NCI-H524 (cell line): ENCODE data around the gene NDUFB5.
"Not testable (repeated sequence)": the region's sequence is repeated elsewhere in the genome, so short reads cannot be mapped to it uniquely, and the experiment has no call there.

Source experiments
- DNase-seq, 2 experiments: peaks; one replicate each; lab custom pipeline; 2025; lab: John Stamatoyannopoulos, UW

Gene NDUFB5

GRCh38 chr3:179630753-179631451, 26.3 kb downstream of the NDUFB5 start:
- DNase-seq, result no peak

- no peak for DNase-seq
These were observed 35.9 kb downstream of the NDUFB5 start for GRCh38 chr3:179640469-179640868.

- no peak for DNase-seq
These were observed 38.3 kb downstream of the NDUFB5 start for GRCh38 chr3:179642871-179643270.

DNA sequence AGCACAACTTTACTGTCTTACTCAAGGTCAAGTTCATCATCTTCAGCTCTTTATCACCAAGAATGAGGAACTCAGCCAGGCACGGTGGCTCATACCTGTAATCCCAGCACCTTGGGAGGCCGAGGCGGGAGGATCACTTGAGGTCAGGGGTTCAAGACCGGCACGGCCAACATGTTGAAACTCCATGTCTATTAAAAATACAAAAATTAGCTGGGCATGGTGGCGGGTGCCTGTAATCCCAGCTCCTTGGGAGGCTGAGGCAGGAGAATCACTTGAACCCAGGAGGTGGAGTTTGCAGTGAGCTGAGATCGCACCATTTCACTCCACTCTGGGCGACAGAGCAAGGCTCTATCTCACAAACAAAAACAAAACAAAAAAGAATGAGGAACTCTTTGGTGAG, 39.2 kb downstream of the NDUFB5 start:
- DNase-seq, result not testable (repeated sequence)

- no peak for DNase-seq
These were observed 41.6 kb downstream of the NDUFB5 start for GRCh38 chr3:179646177-179646576.

- DNase-seq, result no peak
These were observed 47.3 kb downstream of the NDUFB5 start for GRCh38 chr3:179651687-179652446.

DNA sequence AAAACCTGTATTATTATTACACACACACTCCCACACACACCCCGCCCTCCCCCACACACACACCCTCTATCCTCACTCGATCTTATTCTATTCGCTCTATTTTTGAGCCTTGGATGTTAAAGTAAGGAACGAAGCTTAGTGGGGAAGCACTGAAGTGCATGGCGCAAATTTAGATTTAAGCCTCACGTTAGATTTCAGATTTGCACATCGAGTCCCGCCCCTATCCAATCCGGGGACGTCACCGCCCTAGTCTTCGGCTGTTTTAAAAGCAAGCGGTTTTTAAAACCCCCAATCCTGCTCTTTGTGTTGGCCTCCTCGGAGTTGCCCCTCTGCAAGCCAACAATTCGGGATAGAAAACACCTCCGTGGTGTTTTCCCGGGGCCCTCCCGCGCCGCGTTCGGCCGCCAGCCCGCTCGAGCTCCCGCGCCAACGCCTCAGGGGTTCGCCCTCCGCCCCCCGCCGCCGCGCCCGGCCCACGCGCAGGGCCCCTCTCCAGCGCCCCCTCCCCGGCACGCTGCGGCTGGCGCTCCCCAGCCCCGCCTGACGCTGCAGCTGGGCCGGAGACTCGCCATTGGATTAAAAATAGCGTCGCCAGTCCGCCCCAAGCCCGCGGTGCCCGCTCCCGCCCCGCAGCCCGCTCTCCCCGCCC, 48.0 kb downstream of the NDUFB5 start, which contains the start of gene USP13:
Gene USP13 (plus strand): TSS at position 594 of the 649 bp plus-strand sequence. CDS start 186 bp downstream, outside the sequence.
- DNase-seq, result peak; percentile 72 to 83

GRCh38 chr3:179653096-179653797, 48.7 kb downstream of the NDUFB5 start:
- peak; percentile 70 to 86 for DNase-seq

DNA sequence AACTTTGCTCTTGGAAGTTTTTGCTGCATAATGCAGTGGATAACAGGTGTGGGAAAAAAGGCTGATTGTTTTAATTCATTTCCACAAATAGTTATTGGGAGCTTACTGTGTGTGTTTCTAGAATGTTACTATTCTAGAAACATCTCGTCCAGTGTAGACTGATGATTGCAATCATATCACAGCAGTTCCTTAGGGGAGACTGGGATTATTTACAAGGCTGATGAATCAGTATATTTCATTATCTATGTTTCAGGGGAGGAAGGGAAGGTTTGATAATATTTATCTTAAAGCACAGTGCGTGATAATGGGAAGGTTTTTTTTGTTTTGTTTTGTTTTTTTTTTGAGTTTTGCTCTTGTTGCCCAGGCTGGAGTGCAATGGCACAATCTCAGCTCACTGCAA, 50.6 kb downstream of the NDUFB5 start:
- DNase-seq, result no peak

GRCh38 chr3:179658606-179659005, 54.0 kb downstream of the NDUFB5 start:
- no peak for DNase-seq

- DNase-seq, result no peak
These were observed 56.3 kb downstream of the NDUFB5 start for GRCh38 chr3:179660872-179661271.

- no peak for DNase-seq
These were observed 57.2 kb downstream of the NDUFB5 start for GRCh38 chr3:179661777-179662176.

GRCh38 chr3:179663093-179663492, 58.5 kb downstream of the NDUFB5 start:
- DNase-seq, result no peak

- no peak for DNase-seq
These were observed 61.4 kb downstream of the NDUFB5 start for GRCh38 chr3:179666030-179666429.

DNA sequence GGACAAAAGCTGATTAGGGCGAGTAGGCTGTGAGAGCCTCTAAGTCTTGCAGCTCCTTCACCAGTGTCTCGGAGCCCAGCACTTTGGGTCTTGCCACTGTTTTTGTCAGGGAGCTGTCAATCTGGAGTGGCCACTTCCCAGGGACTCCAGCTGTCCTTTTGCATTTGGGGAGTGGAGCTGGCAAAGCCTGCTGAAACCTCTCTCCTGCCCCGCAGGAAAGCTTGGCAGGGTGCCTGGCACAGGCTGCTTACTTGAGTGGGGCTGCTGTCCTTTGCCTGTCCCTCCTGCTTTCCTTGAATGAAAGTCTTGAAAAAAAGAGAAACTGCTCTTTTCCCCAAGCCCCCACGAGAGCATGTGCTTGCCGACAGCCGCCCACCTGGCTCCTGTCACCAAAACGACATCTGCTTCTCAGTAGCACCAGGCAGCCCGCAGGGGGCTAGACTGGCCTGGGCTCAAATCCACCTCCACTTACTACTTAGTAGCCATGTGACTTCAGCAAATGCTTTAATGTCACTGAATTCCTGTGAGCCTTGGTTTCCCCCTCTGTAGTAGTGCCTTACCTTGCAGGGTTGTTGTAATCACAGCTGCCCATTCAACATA, 61.9 kb downstream of the NDUFB5 start:
- peak; percentile 99 for DNase-seq

DNA sequence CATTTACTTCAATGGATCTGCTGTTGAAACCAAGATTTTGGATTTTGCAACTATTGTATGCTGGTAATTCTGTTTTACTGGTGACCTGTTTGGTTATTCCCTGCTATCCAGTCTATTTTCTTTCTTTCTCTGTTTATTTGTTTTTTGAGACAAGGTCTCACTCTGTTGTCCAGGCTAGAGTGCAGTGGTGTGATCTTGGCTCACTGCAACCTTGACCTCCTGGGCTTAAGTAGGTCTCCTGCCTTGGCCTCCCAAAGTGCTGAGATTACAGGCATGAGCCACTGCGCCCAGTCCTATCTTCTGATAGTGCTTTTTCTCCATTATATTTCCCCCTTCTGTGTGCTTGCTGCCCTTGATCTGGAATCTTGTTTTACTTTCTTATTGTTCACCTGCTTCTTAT, 63.8 kb downstream of the NDUFB5 start:
- no peak for DNase-seq

DNA sequence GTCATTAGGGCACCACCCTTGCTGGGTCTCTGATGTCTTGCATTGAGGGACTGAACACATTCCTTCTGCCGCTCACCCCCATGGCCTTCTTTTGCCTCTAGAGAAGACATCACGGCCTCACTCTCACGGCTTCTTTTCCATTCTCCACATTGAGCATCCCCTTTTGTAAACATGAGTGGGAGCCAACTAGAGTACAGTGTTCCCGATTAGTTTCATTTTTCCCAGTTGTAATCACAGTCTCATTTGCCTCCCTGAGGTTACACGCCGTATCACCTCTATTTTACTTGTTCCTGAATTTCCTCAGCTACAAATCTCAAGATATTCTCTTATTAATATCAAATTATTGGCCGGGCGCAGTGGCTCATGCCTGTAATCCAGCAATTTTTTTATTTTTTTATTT, 65.7 kb downstream of the NDUFB5 start:
- no peak for DNase-seq

DNA sequence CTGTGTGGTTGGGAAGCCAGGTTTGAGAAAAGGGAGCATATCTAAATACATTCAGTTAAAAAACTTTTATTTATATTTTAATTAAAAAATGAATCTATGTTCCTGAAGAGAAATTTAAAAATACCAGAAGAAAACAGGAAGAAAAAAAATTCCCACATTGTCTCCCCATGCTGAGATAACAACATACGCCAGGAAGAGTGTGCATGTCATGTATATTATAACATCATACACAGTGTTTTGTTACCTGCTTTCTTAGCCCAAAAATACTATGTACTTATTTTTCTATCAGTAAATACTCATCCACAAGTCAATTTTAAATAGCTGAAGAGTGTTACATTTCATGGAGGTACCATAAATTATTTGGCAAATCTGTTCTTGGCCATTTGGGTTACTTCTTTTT, 66.7 kb downstream of the NDUFB5 start:
- no peak for DNase-seq

- no peak for DNase-seq
These were observed 67.2 kb downstream of the NDUFB5 start for GRCh38 chr3:179671747-179672242.

DNA sequence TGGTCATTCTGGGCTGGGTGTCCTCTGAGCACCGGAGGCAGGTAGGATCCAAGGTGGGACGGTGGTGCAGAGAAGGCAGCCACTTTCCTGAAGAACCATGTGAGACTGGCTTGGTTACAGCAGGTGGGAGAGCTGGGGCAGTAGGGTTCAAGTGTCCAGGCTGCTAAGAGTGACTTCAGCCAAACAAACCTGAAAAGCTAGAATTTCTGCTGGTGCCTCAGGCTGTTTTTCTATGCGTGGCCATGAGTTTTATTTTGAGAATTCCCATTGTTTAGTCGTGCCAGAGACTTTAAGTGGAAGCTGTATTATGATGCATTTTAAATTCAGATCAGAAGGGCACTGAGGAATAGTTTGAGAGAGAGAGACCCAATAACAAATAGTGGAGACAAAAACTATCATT, 68.3 kb downstream of the NDUFB5 start:
- no peak for DNase-seq

DNA sequence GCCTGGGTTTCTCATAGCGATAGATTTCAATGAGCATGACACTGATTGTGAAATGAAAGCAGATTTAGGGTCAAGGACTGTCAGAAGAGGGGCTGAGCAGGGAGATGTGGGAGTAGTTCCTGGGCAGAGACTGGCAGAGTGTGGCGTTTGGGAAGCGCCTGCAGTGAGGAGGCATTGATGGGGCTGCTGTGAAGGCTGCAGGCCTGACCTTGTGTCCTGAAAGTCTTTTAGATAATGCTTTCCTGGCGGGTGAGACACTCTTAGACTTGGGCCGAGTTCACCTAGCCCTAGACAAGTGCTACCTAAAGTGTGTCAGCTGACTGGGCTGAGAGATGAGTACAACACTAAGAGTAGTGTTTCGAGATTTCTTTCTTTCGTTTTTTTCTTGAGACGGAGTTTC, 68.9 kb downstream of the NDUFB5 start:
- no peak for DNase-seq

DNA sequence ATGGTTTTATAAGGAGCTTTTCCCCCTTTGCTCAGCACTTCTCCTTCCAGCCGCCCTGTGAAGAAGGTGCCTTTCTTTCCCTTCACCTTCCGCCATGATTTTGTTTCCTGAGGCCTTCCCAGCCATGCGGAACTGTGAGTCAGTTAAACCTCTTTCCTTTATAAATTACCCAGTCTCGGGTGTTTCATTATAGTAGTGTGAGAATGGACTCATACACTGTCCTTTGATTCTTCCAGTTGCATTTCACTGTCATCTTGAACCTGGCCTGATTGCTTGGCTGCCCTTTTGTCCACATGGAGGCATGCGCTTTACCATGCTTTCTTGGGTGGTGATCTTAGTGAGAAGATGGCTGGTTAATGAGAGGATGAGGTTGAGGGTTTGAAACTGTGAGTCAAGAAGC, 71.5 kb downstream of the NDUFB5 start:
- DNase-seq, result no peak
